ENCODE data around the gene SLC6A13. TPM values are rescaled to one million over a fixed set of nuclear protein-coding genes. Genes with fewer than 3 reads are reported as not detected.

The SLC6A13 gene
- total RNA-seq, 2 experiments from 2014 or later, result 0.68 to 0.69 TPM

GRCh38 chr12:202081-202731, 60.4 kb downstream of the SLC6A13 start:
- H3K9me3 Mint-ChIP-seq, result no peaks in the 10 kb centered on the region
- peaks cover 38% of the 10 kb centered on the region for H3K27me3 Mint-ChIP-seq
- DNase-seq, result no peak
- POLR2A ChIA-PET, result no interaction called here
- no peak overlapping the region for H3K4me3 Mint-ChIP-seq
- no peaks in the 10 kb centered on the region for H3K4me1 Mint-ChIP-seq
- ATAC-seq (ENCODE audit: low read depth), result no peak
- no peak overlapping the region for H3K27ac Mint-ChIP-seq
- no peaks in the 10 kb centered on the region for H3K36me3 Mint-ChIP-seq

- POLR2A ChIA-PET, result no interaction called here
- no peaks in the 10 kb centered on the region for H3K36me3 Mint-ChIP-seq
- ATAC-seq (ENCODE audit: low read depth) (no peak), DNase-seq (no peak)
- peaks cover 38% of the 10 kb centered on the region for H3K27me3 Mint-ChIP-seq
- no peak overlapping the region for H3K27ac Mint-ChIP-seq
- H3K9me3 Mint-ChIP-seq, result no peaks in the 10 kb centered on the region
- no peaks in the 10 kb centered on the region for H3K4me1 Mint-ChIP-seq
- H3K4me3 Mint-ChIP-seq, result no peak overlapping the region
Measured at GRCh38 chr12:201361-201760, 61.3 kb downstream of the SLC6A13 start.

- no peaks in the 10 kb centered on the region for H3K4me1 Mint-ChIP-seq
- ATAC-seq (ENCODE audit: low read depth) (no peak), DNase-seq (no peak)
- POLR2A ChIA-PET, result no interaction called here
- no peaks in the 10 kb centered on the region for H3K9me3 Mint-ChIP-seq
- H3K27ac Mint-ChIP-seq, result no peak overlapping the region
- H3K27me3 Mint-ChIP-seq, result peaks cover 23% of the 10 kb centered on the region
- H3K36me3 Mint-ChIP-seq, result no peaks in the 10 kb centered on the region
- H3K4me3 Mint-ChIP-seq, result no peak overlapping the region
Measured at GRCh38 chr12:198705-199104, 63.9 kb downstream of the SLC6A13 start.

- DNase-seq (no peak), ATAC-seq (ENCODE audit: low read depth) (no peak)
- Mint-ChIP-seq H3K36me3 (no peaks in the 10 kb centered on the region), H3K4me3 (no peak overlapping the region), H3K27me3 (peaks cover 23% of the 10 kb centered on the region), H3K27ac (no peak overlapping the region), H3K4me1 (no peaks in the 10 kb centered on the region), H3K9me3 (no peaks in the 10 kb centered on the region)
- POLR2A ChIA-PET, result no interaction called here
Measured at GRCh38 chr12:197911-198695, 64.5 kb downstream of the SLC6A13 start.

- no peaks in the 10 kb centered on the region for H3K36me3 Mint-ChIP-seq
Measured at GRCh38 chr12:197347-197746, 65.3 kb downstream of the SLC6A13 start.

GRCh38 chr12:196436-196835, 66.2 kb downstream of the SLC6A13 start:
- no peak overlapping the region for H3K4me3 Mint-ChIP-seq
- H3K9me3 Mint-ChIP-seq, result no peaks in the 10 kb centered on the region
- POLR2A ChIA-PET, result no interaction called here
- ATAC-seq (ENCODE audit: low read depth) (no peak), DNase-seq (no peak)
- H3K36me3 Mint-ChIP-seq, result no peaks in the 10 kb centered on the region
- peaks cover 11% of the 10 kb centered on the region for H3K27me3 Mint-ChIP-seq
- H3K27ac Mint-ChIP-seq, result no peak overlapping the region
- H3K4me1 Mint-ChIP-seq, result no peaks in the 10 kb centered on the region

More at GRCh38 chr12:197347-197746, 65.3 kb downstream of the SLC6A13 start:
- Mint-ChIP-seq H3K9me3 (no peaks in the 10 kb centered on the region), H3K4me3 (no peak overlapping the region), H3K4me1 (no peaks in the 10 kb centered on the region), H3K27ac (no peak overlapping the region), H3K27me3 (peaks cover 16% of the 10 kb centered on the region)
- no peak for ATAC-seq (ENCODE audit: low read depth)
- DNase-seq, result no peak
- POLR2A ChIA-PET, result no interaction called here

- Mint-ChIP-seq H3K4me3 (no peak overlapping the region), H3K27me3 (peaks cover 6% of the 10 kb centered on the region), H3K27ac (no peak overlapping the region), H3K36me3 (no peaks in the 10 kb centered on the region), H3K9me3 (no peaks in the 10 kb centered on the region), H3K4me1 (no peaks in the 10 kb centered on the region)
- POLR2A ChIA-PET, result no interaction called here
- no peak for DNase-seq
- no peak for ATAC-seq (ENCODE audit: low read depth)
Measured at GRCh38 chr12:195951-196350, 66.7 kb downstream of the SLC6A13 start.

GRCh38 chr12:195156-195555, 67.5 kb downstream of the SLC6A13 start:
- H3K36me3 Mint-ChIP-seq, result no peaks in the 10 kb centered on the region
- POLR2A ChIA-PET, result no interaction called here
- no peak overlapping the region for H3K4me3 Mint-ChIP-seq
- ATAC-seq (ENCODE audit: low read depth) (no peak), DNase-seq (no peak)
- peaks cover 5% of the 10 kb centered on the region for H3K27me3 Mint-ChIP-seq
- no peaks in the 10 kb centered on the region for H3K9me3 Mint-ChIP-seq
- no peaks in the 10 kb centered on the region for H3K4me1 Mint-ChIP-seq
- no peak overlapping the region for H3K27ac Mint-ChIP-seq

- Mint-ChIP-seq H3K36me3 (no peaks in the 10 kb centered on the region), H3K4me1 (no peaks in the 10 kb centered on the region), H3K27me3 (peaks cover 6% of the 10 kb centered on the region), H3K27ac (no peak overlapping the region), H3K9me3 (no peaks in the 10 kb centered on the region), H3K4me3 (no peak overlapping the region)
- no peak for DNase-seq
- POLR2A ChIA-PET, result no interaction called here
- no peak for ATAC-seq (ENCODE audit: low read depth)
Measured at GRCh38 chr12:194276-194675, 68.4 kb downstream of the SLC6A13 start.

GRCh38 chr12:193261-193660, 69.4 kb downstream of the SLC6A13 start:
- DNase-seq (no peak), ATAC-seq (ENCODE audit: low read depth) (no peak)
- no peak overlapping the region for H3K4me3 Mint-ChIP-seq
- H3K27ac Mint-ChIP-seq, result no peak overlapping the region
- peaks cover 1% of the 10 kb centered on the region for H3K4me1 Mint-ChIP-seq
- POLR2A ChIA-PET, result no interaction called here
- H3K27me3 Mint-ChIP-seq, result peaks cover 4% of the 10 kb centered on the region
- H3K9me3 Mint-ChIP-seq, result no peaks in the 10 kb centered on the region
- H3K36me3 Mint-ChIP-seq, result no peaks in the 10 kb centered on the region

- Mint-ChIP-seq H3K4me1 (peaks cover 1% of the 10 kb centered on the region), H3K27me3 (peaks cover 4% of the 10 kb centered on the region), H3K36me3 (no peaks in the 10 kb centered on the region), H3K4me3 (no peak overlapping the region), H3K9me3 (no peaks in the 10 kb centered on the region), H3K27ac (no peak overlapping the region)
- DNase-seq (no peak), ATAC-seq (ENCODE audit: low read depth) (no peak)
- POLR2A ChIA-PET, result no interaction called here
Measured at GRCh38 chr12:191541-191940, 71.1 kb downstream of the SLC6A13 start.

- no peak overlapping the region for H3K27ac Mint-ChIP-seq
- H3K36me3 Mint-ChIP-seq, result no peaks in the 10 kb centered on the region
- H3K27me3 Mint-ChIP-seq, result peaks cover 4% of the 10 kb centered on the region
- ATAC-seq (ENCODE audit: low read depth) (no peak), DNase-seq (no peak)
- POLR2A ChIA-PET, result no interaction called here
- H3K4me1 Mint-ChIP-seq, result peaks cover 1% of the 10 kb centered on the region
- H3K4me3 Mint-ChIP-seq, result no peak overlapping the region
- H3K9me3 Mint-ChIP-seq, result no peaks in the 10 kb centered on the region
Measured at GRCh38 chr12:190881-191280, 71.8 kb downstream of the SLC6A13 start.

GRCh38 chr12:189622-189962, 73.0 kb downstream of the SLC6A13 start:
- Mint-ChIP-seq H3K27ac (no peak overlapping the region), H3K4me3 (no peak overlapping the region), H3K27me3 (peaks cover 4% of the 10 kb centered on the region), H3K36me3 (no peaks in the 10 kb centered on the region), H3K4me1 (peaks cover 3% of the 10 kb centered on the region), H3K9me3 (no peaks in the 10 kb centered on the region)
- ATAC-seq (ENCODE audit: low read depth), result no peak
- POLR2A ChIA-PET, result no interaction called here
- DNase-seq, result no peak

GRCh38 chr12:188910-189621, 73.6 kb downstream of the SLC6A13 start:
- H3K27me3 Mint-ChIP-seq, result peaks cover 4% of the 10 kb centered on the region
- no peaks in the 10 kb centered on the region for H3K9me3 Mint-ChIP-seq
- H3K4me1 Mint-ChIP-seq, result peaks cover 3% of the 10 kb centered on the region
- H3K36me3 Mint-ChIP-seq, result no peaks in the 10 kb centered on the region
- ATAC-seq (ENCODE audit: low read depth) (peak; percentile 88), DNase-seq (peak; percentile 72)
- no peak overlapping the region for H3K27ac Mint-ChIP-seq
- H3K4me3 Mint-ChIP-seq, result peak overlapping the region; percentile 79
- POLR2A ChIA-PET, result no interaction called here

Data from activated naive CD8-positive, alpha-beta T cell treated with anti-CD3 and anti-CD28 coated beads, Interleukin-2, amount 10 ng/mL, durations not matched to agents 7 days and 5 days (primary cell).